K562 (cell line): ENCODE data around the gene SHOX.

Experiments
- ATF6 ChIP-seq: sonication (generic); formaldehyde crosslinking; IDR thresholded peaks from 2 replicates; pipeline ENCODE4 v1.4.0; 2020; ENCODE audit warnings: mild to moderate bottlenecking, missing genetic modification reagents
- FOXK2 ChIP-seq, 2 experiments: fragments of 450-650 bp; IDR thresholded peaks in 1 of 2; conservative IDR thresholded peaks in 1 of 2; 2 replicates each; pipeline ENCODE4 v1.6.1; 2016; ENCODE audit warnings: low read depth in 2 of 2, mild to moderate bottlenecking in 1 of 2
- HNRNPK ChIP-seq: fragments of 200-400 bp; formaldehyde crosslinking; IDR thresholded peaks from one replicate; pipeline ENCODE4 v1.6.1; 2018; ENCODE audit warnings: mild to moderate bottlenecking, low read depth, low read length; ENCODE audit not compliant: poor library complexity, severe bottlenecking
- MAZ ChIP-seq, 2 experiments: fragments of 450-650 bp in 1 of 2; sonication (generic) in 1 of 2; formaldehyde crosslinking; IDR thresholded peaks in 1 of 2; conservative IDR thresholded peaks in 1 of 2; 2 replicates each; pipeline versions ENCODE4 v1.4.0 to v1.5.0; 2020; ENCODE audit warnings: mild to moderate bottlenecking in 1 of 2, missing genetic modification reagents in 1 of 2
- POLR2A ChIP-seq: fragments of 450-650 bp; conservative IDR thresholded peaks from 2 replicates; pipeline ENCODE4 v1.6.1; 2016
- ZNF124 ChIP-seq: sonication (generic); formaldehyde crosslinking; IDR thresholded peaks from 2 replicates; pipeline ENCODE4 v1.8.1; 2022; ENCODE audit warnings: missing genetic modification reagents
- TF ChIP-seq, protein P1 (sequence below): sonication (generic); formaldehyde crosslinking; IDR thresholded peaks from 2 replicates; pipeline ENCODE4 v1.8.0; 2022; ENCODE audit warnings: missing genetic modification reagents, mild to moderate bottlenecking, borderline replicate concordance
- TF ChIP-seq, protein P2 (sequence below), 3 experiments: IDR thresholded peaks in 2 of 3; conservative IDR thresholded peaks in 1 of 3; 2 replicates each; pipeline ENCODE4 v1.5.1; 2011 to 2012; ENCODE audit warnings: low read length in 3 of 3, mild to moderate bottlenecking in 3 of 3, control low read depth in 2 of 3, improper control_type of control experiment in 1 of 3, inconsistent platforms in 1 of 3, low read depth in 1 of 3, mixed read lengths in 1 of 3, moderate library complexity in 1 of 3; ENCODE audit not compliant: insufficient read depth in 2 of 3

GRCh38 chrX:646228-646495 lies 15.6 kb downstream of the SHOX start:
- TF ChIP-seq HNRNPK: no peak
- no peak for TF ChIP-seq ATF6 (CRISPR knock-in tag)
- TF ChIP-seq MAZ (CRISPR knock-in tag; conservative IDR thresholded peaks at IDR 0.05 in 1 of 2, IDR thresholded peaks at IDR 0.05 in 1 of 2): no peak
- no peak for TF ChIP-seq ZNF124 (CRISPR knock-in tag)
- TF ChIP-seq, protein P1, sequence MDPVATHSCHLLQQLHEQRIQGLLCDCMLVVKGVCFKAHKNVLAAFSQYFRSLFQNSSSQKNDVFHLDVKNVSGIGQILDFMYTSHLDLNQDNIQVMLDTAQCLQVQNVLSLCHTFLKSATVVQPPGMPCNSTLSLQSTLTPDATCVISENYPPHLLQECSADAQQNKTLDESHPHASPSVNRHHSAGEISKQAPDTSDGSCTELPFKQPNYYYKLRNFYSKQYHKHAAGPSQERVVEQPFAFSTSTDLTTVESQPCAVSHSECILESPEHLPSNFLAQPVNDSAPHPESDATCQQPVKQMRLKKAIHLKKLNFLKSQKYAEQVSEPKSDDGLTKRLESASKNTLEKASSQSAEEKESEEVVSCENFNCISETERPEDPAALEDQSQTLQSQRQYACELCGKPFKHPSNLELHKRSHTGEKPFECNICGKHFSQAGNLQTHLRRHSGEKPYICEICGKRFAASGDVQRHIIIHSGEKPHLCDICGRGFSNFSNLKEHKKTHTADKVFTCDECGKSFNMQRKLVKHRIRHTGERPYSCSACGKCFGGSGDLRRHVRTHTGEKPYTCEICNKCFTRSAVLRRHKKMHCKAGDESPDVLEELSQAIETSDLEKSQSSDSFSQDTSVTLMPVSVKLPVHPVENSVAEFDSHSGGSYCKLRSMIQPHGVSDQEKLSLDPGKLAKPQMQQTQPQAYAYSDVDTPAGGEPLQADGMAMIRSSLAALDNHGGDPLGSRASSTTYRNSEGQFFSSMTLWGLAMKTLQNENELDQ (CRISPR knock-in tag): no peak
- no peak for TF ChIP-seq FOXK2 (conservative IDR thresholded peaks at IDR 0.05 in 1 of 2, IDR thresholded peaks at IDR 0.05 in 1 of 2; ENCODE audit: low read depth in 2 of 2)
- no peak for TF ChIP-seq POLR2A
- TF ChIP-seq, protein P2, sequence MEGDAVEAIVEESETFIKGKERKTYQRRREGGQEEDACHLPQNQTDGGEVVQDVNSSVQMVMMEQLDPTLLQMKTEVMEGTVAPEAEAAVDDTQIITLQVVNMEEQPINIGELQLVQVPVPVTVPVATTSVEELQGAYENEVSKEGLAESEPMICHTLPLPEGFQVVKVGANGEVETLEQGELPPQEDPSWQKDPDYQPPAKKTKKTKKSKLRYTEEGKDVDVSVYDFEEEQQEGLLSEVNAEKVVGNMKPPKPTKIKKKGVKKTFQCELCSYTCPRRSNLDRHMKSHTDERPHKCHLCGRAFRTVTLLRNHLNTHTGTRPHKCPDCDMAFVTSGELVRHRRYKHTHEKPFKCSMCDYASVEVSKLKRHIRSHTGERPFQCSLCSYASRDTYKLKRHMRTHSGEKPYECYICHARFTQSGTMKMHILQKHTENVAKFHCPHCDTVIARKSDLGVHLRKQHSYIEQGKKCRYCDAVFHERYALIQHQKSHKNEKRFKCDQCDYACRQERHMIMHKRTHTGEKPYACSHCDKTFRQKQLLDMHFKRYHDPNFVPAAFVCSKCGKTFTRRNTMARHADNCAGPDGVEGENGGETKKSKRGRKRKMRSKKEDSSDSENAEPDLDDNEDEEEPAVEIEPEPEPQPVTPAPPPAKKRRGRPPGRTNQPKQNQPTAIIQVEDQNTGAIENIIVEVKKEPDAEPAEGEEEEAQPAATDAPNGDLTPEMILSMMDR (IDR thresholded peaks at IDR 0.05 in 2 of 3, conservative IDR thresholded peaks at IDR 0.05 in 1 of 3; ENCODE audit: insufficient read depth in 2 of 3, low read depth in 1 of 3, low read length in 3 of 3): no peak
